Prostate gland (tissue), 2 donors: ENCODE data around the gene BBC3. TPM values are rescaled to one million over a fixed set of nuclear protein-coding genes. Genes with fewer than 3 reads are reported as not detected.

ENCODE experiments used
- DNase-seq: peaks from one replicate; pipeline ENCODE4 v3.0.0-alpha.2; 2019; ENCODE audit warnings: low spot score
- H3K27ac ChIP-seq, 2 donors: fragments of 200-600 bp; sonication (generic); 2 replicates each; pipeline ENCODE4 v1.5.1; 2017 to 2019
- H3K27me3 ChIP-seq: fragments of 200-600 bp; sonication (generic); replicated peaks from 2 replicates; pipeline ENCODE4 v1.5.1; 2019; ENCODE audit not compliant: insufficient read depth
- H3K36me3 ChIP-seq, 2 donors: fragments of 200-600 bp; sonication (generic); 1 replicate in 1 of 2; 2 replicates in 1 of 2; pipeline versions ENCODE4 v1.5.1 to v1.8.1; 2017 to 2019
- H3K4me1 ChIP-seq: fragments of 200-600 bp; sonication (generic); replicated peaks from 2 replicates; pipeline ENCODE4 v1.5.1; 2019
- H3K4me3 ChIP-seq, 2 donors: fragments of 200-600 bp; sonication (generic); 2 replicates each; pipeline ENCODE4 v1.5.1; 2017 to 2019
- H3K9me3 ChIP-seq: fragments of 200-600 bp; sonication (generic); 2 replicates; pipeline ENCODE4 v1.5.1; 2017
- CTCF ChIP-seq, 4 experiments: fragments of 200-600 bp in 2 of 4; fragments of 450-650 bp in 2 of 4; sonication (generic) in 2 of 4; IDR thresholded peaks; 1 replicate in 3 of 4; 2 replicates in 1 of 4; pipeline ENCODE4 v1.5.1; 2016 to 2019; ENCODE audit warnings: antibody characterized with exemption in 4 of 4, mild to moderate bottlenecking in 2 of 4, moderate library complexity in 2 of 4
- POLR2A ChIP-seq: fragments of 450-650 bp; IDR thresholded peaks from one replicate; pipeline ENCODE4 v1.6.1; 2016; ENCODE audit warnings: antibody characterized with exemption, mild to moderate bottlenecking
- POLR2AphosphoS5 ChIP-seq: sonication (generic); formaldehyde crosslinking; IDR thresholded peaks from one replicate; pipeline ENCODE4 v1.6.1; 2017; ENCODE audit warnings: antibody characterized with exemption
- WGBS: methylation state at CpG from one replicate; pipeline ENCODE4 v1.1.5; 2018; 5-methylcytosine and 5-hydroxymethylcytosine counted together
- intact Hi-C: fragments of 100-400 bp; cut with DNase I; formaldehyde crosslinking; loops from one replicate; pipeline ENCODE4 v1.14.2; 2022
- total RNA-seq, 2 donors: library from RNA; depleted of rRNA; stranded (reverse); fragments of >200 nt; gene quantifications; one replicate each; pipeline ENCODE4 v1.1.0, GENCODE V29; 2016

The BBC3 gene
- total RNA-seq, 2 donors from 2014 or later, result 11.1 to 12.8 TPM

GRCh38 chr19:47187335-47187655 is 43.7 kb downstream of the BBC3 start:
- peaks cover 3% of the 10 kb centered on the region for H3K4me1 ChIP-seq
- DNase-seq, result no peak
- H3K9me3 ChIP-seq, result no peaks in the 10 kb centered on the region
- no peaks in the 10 kb centered on the region for H3K27me3 ChIP-seq
- intact Hi-C loops, result no loop called here
- H3K4me3 ChIP-seq, result no peak overlapping the region
- no peak overlapping the region for H3K27ac ChIP-seq
- no peaks in the 10 kb centered on the region for H3K36me3 ChIP-seq
- TF ChIP-seq POLR2AphosphoS5 (no peak), POLR2A (no peak), CTCF (IDR thresholded peaks at IDR 0.05) (no peak)
- 100% methylated on average over 2 of the region's 2 CpGs for WGBS

- WGBS, result 84% methylated on average over 17 of the region's 17 CpGs
- Histone ChIP-seq H3K36me3 (no peaks in the 10 kb centered on the region), H3K27me3 (no peaks in the 10 kb centered on the region), H3K9me3 (no peaks in the 10 kb centered on the region), H3K4me1 (peaks cover 3% of the 10 kb centered on the region), H3K27ac (no peak overlapping the region), H3K4me3 (no peak overlapping the region)
- DNase-seq, result no peak
- intact Hi-C loops, result no loop called here
- TF ChIP-seq POLR2AphosphoS5, result no peak
- no peak for TF ChIP-seq CTCF (IDR thresholded peaks at IDR 0.05)
- no peak for TF ChIP-seq POLR2A
Observed at GRCh38 chr19:47186446-47187334, 44.3 kb downstream of the BBC3 start.

GRCh38 chr19:47183601-47184000 is 47.4 kb downstream of the BBC3 start:
- H3K27me3 ChIP-seq, result no peaks in the 10 kb centered on the region
- no peak for DNase-seq
- no peak overlapping the region for H3K27ac ChIP-seq
- 48% methylated on average over 2 of the region's 2 CpGs for WGBS
- TF ChIP-seq CTCF (IDR thresholded peaks at IDR 0.05), result no peak
- no peak for TF ChIP-seq POLR2AphosphoS5
- TF ChIP-seq POLR2A, result no peak
- no peaks in the 10 kb centered on the region for H3K36me3 ChIP-seq
- H3K9me3 ChIP-seq, result no peaks in the 10 kb centered on the region
- no peak overlapping the region for H3K4me3 ChIP-seq
- no peaks in the 10 kb centered on the region for H3K4me1 ChIP-seq
- intact Hi-C loops, result no loop called here

GRCh38 chr19:47179653-47180310 is 51.2 kb downstream of the BBC3 start:
- 88% methylated on average over 4 of the region's 4 CpGs for WGBS
- H3K4me1 ChIP-seq, result peaks cover 10% of the 10 kb centered on the region
- H3K27ac ChIP-seq, result no peak overlapping the region
- no peaks in the 10 kb centered on the region for H3K9me3 ChIP-seq
- no peaks in the 10 kb centered on the region for H3K27me3 ChIP-seq
- intact Hi-C loops, result no loop called here
- no peaks in the 10 kb centered on the region for H3K36me3 ChIP-seq
- DNase-seq, result no peak
- TF ChIP-seq POLR2A (no peak), POLR2AphosphoS5 (no peak), CTCF (IDR thresholded peaks at IDR 0.05) (no peak)
- H3K4me3 ChIP-seq, result no peak overlapping the region
